Measurements from ENCODE around the gene RNF103.
"Not testable (repeated sequence)": the region's sequence is repeated elsewhere in the genome, so short reads cannot be mapped to it uniquely, and the experiment has no call there.

The RNF103 gene

GRCh38 chr2:86623494-86624266 is at the start of gene RNF103:
Gene RNF103 (minus strand): TSS chr2:86623865. CDS start chr2:86622886, 979 bp downstream.
- H3K4me3 ChIP-seq (ENCODE audit: low read length): peak within 1 kb of the TSS; percentile 86
- peak within 1 kb of the TSS; percentile 96 for H3K27ac ChIP-seq (ENCODE audit: low read depth, low read length)
- peaks cover 6% of the 10 kb centered on the region for H3K4me1 ChIP-seq (ENCODE audit: control insufficient read depth, insufficient read depth, low read length)
- no peaks in the 10 kb centered on the region for H3K27me3 ChIP-seq (ENCODE audit: control insufficient read depth, insufficient read depth, low read length)
- peak within 1 kb of the TSS; percentile 91 for H3K9ac ChIP-seq (ENCODE audit: low read length)
- peaks cover 4% of the 10 kb centered on the region for H3K36me3 ChIP-seq (ENCODE audit: control insufficient read depth, insufficient read depth, low read length)

- no peak overlapping the region for H3K27ac ChIP-seq (ENCODE audit: low read depth, low read length)
Measured at GRCh38 chr2:86673011-86673410, 49.3 kb upstream of the RNF103 start.

GRCh38 chr2:86672027-86672545 is 48.4 kb upstream of the RNF103 start:
- Histone ChIP-seq H3K4me3 (ENCODE audit: low read length) (no peak overlapping the region), H3K27ac (ENCODE audit: low read depth, low read length) (no peak overlapping the region), H3K27me3 (ENCODE audit: control insufficient read depth, insufficient read depth, low read length) (no peaks in the 10 kb centered on the region), H3K4me1 (ENCODE audit: control insufficient read depth, insufficient read depth, low read length) (peaks cover 10% of the 10 kb centered on the region), H3K36me3 (ENCODE audit: control insufficient read depth, insufficient read depth, low read length) (no peaks in the 10 kb centered on the region), H3K9ac (ENCODE audit: low read length) (no peak overlapping the region)

More at GRCh38 chr2:86673011-86673410, 49.3 kb upstream of the RNF103 start:
- peaks cover 10% of the 10 kb centered on the region for H3K4me1 ChIP-seq (ENCODE audit: control insufficient read depth, insufficient read depth, low read length)
- no peaks in the 10 kb centered on the region for H3K36me3 ChIP-seq (ENCODE audit: control insufficient read depth, insufficient read depth, low read length)
- no peaks in the 10 kb centered on the region for H3K27me3 ChIP-seq (ENCODE audit: control insufficient read depth, insufficient read depth, low read length)
- H3K4me3 ChIP-seq (ENCODE audit: low read length): no peak overlapping the region
- H3K9ac ChIP-seq (ENCODE audit: low read length): no peak overlapping the region

GRCh38 chr2:86671337-86671981 is 47.8 kb upstream of the RNF103 start:
- Histone ChIP-seq H3K27me3 (ENCODE audit: control insufficient read depth, insufficient read depth, low read length) (no peaks in the 10 kb centered on the region), H3K27ac (ENCODE audit: low read depth, low read length) (no peak overlapping the region), H3K4me1 (ENCODE audit: control insufficient read depth, insufficient read depth, low read length) (peaks cover 10% of the 10 kb centered on the region), H3K36me3 (ENCODE audit: control insufficient read depth, insufficient read depth, low read length) (no peaks in the 10 kb centered on the region), H3K9ac (ENCODE audit: low read length) (no peak overlapping the region), H3K4me3 (ENCODE audit: low read length) (no peak overlapping the region)

- not testable (repeated sequence) for H3K36me3 ChIP-seq (ENCODE audit: control insufficient read depth, insufficient read depth, low read length); H3K4me3 ChIP-seq (ENCODE audit: low read length); H3K27me3 ChIP-seq (ENCODE audit: control insufficient read depth, insufficient read depth, low read length); H3K4me1 ChIP-seq (ENCODE audit: control insufficient read depth, insufficient read depth, low read length); H3K27ac ChIP-seq (ENCODE audit: low read depth, low read length); H3K9ac ChIP-seq (ENCODE audit: low read length)
Measured at GRCh38 chr2:86669323-86669722, 45.7 kb upstream of the RNF103 start.

- no peak overlapping the region for H3K4me3 ChIP-seq (ENCODE audit: low read length)
- no peaks in the 10 kb centered on the region for H3K4me1 ChIP-seq (ENCODE audit: control insufficient read depth, insufficient read depth, low read length)
- no peak overlapping the region for H3K27ac ChIP-seq (ENCODE audit: low read depth, low read length)
- no peaks in the 10 kb centered on the region for H3K36me3 ChIP-seq (ENCODE audit: control insufficient read depth, insufficient read depth, low read length)
- H3K27me3 ChIP-seq (ENCODE audit: control insufficient read depth, insufficient read depth, low read length): no peaks in the 10 kb centered on the region
- H3K9ac ChIP-seq (ENCODE audit: low read length): no peak overlapping the region
Measured at GRCh38 chr2:86661333-86661732, 37.7 kb upstream of the RNF103 start.

GRCh38 chr2:86650188-86650587 is 26.5 kb upstream of the RNF103 start:
- H3K27me3 ChIP-seq (ENCODE audit: control insufficient read depth, insufficient read depth, low read length): no peaks in the 10 kb centered on the region
- H3K4me1 ChIP-seq (ENCODE audit: control insufficient read depth, insufficient read depth, low read length): no peaks in the 10 kb centered on the region
- H3K27ac ChIP-seq (ENCODE audit: low read depth, low read length): no peak overlapping the region
- H3K4me3 ChIP-seq (ENCODE audit: low read length): no peak overlapping the region
- no peaks in the 10 kb centered on the region for H3K36me3 ChIP-seq (ENCODE audit: control insufficient read depth, insufficient read depth, low read length)
- no peak overlapping the region for H3K9ac ChIP-seq (ENCODE audit: low read length)

GRCh38 chr2:86649119-86649947 is 25.7 kb upstream of the RNF103 start:
- no peak overlapping the region for H3K27ac ChIP-seq (ENCODE audit: low read depth, low read length)
- no peaks in the 10 kb centered on the region for H3K4me1 ChIP-seq (ENCODE audit: control insufficient read depth, insufficient read depth, low read length)
- no peak overlapping the region for H3K4me3 ChIP-seq (ENCODE audit: low read length)
- H3K36me3 ChIP-seq (ENCODE audit: control insufficient read depth, insufficient read depth, low read length): no peaks in the 10 kb centered on the region
- H3K9ac ChIP-seq (ENCODE audit: low read length): no peak overlapping the region
- no peaks in the 10 kb centered on the region for H3K27me3 ChIP-seq (ENCODE audit: control insufficient read depth, insufficient read depth, low read length)

GRCh38 chr2:86648681-86649080 is 25.0 kb upstream of the RNF103 start:
- no peak overlapping the region for H3K27ac ChIP-seq (ENCODE audit: low read depth, low read length)
- H3K4me3 ChIP-seq (ENCODE audit: low read length): no peak overlapping the region
- no peak overlapping the region for H3K9ac ChIP-seq (ENCODE audit: low read length)

GRCh38 chr2:86646865-86647264 is 23.2 kb upstream of the RNF103 start:
- no peak overlapping the region for H3K4me3 ChIP-seq (ENCODE audit: low read length)
- H3K4me1 ChIP-seq (ENCODE audit: control insufficient read depth, insufficient read depth, low read length): no peaks in the 10 kb centered on the region
- H3K9ac ChIP-seq (ENCODE audit: low read length): no peak overlapping the region
- no peak overlapping the region for H3K27ac ChIP-seq (ENCODE audit: low read depth, low read length)
- no peaks in the 10 kb centered on the region for H3K36me3 ChIP-seq (ENCODE audit: control insufficient read depth, insufficient read depth, low read length)
- no peaks in the 10 kb centered on the region for H3K27me3 ChIP-seq (ENCODE audit: control insufficient read depth, insufficient read depth, low read length)

More at GRCh38 chr2:86648681-86649080, 25.0 kb upstream of the RNF103 start:
- H3K4me1 ChIP-seq (ENCODE audit: control insufficient read depth, insufficient read depth, low read length): no peaks in the 10 kb centered on the region
- H3K36me3 ChIP-seq (ENCODE audit: control insufficient read depth, insufficient read depth, low read length): no peaks in the 10 kb centered on the region
- H3K27me3 ChIP-seq (ENCODE audit: control insufficient read depth, insufficient read depth, low read length): no peaks in the 10 kb centered on the region

GRCh38 chr2:86646329-86646728 is 22.7 kb upstream of the RNF103 start:
- Histone ChIP-seq H3K9ac (ENCODE audit: low read length) (no peak overlapping the region), H3K27me3 (ENCODE audit: control insufficient read depth, insufficient read depth, low read length) (no peaks in the 10 kb centered on the region), H3K4me3 (ENCODE audit: low read length) (no peak overlapping the region)

GRCh38 chr2:86645752-86646151 is 22.1 kb upstream of the RNF103 start:
- H3K36me3 ChIP-seq (ENCODE audit: control insufficient read depth, insufficient read depth, low read length): no peaks in the 10 kb centered on the region
- no peak overlapping the region for H3K27ac ChIP-seq (ENCODE audit: low read depth, low read length)
- no peaks in the 10 kb centered on the region for H3K4me1 ChIP-seq (ENCODE audit: control insufficient read depth, insufficient read depth, low read length)
- H3K4me3 ChIP-seq (ENCODE audit: low read length): no peak overlapping the region
- H3K27me3 ChIP-seq (ENCODE audit: control insufficient read depth, insufficient read depth, low read length): no peaks in the 10 kb centered on the region
- no peak overlapping the region for H3K9ac ChIP-seq (ENCODE audit: low read length)

More at GRCh38 chr2:86646329-86646728, 22.7 kb upstream of the RNF103 start:
- no peaks in the 10 kb centered on the region for H3K4me1 ChIP-seq (ENCODE audit: control insufficient read depth, insufficient read depth, low read length)
- no peaks in the 10 kb centered on the region for H3K36me3 ChIP-seq (ENCODE audit: control insufficient read depth, insufficient read depth, low read length)
- no peak overlapping the region for H3K27ac ChIP-seq (ENCODE audit: low read depth, low read length)

Measured in rectal smooth muscle tissue (tissue), 1 donor.